Measurements from ENCODE around the gene TTC39A.

Gene TTC39A

DNA sequence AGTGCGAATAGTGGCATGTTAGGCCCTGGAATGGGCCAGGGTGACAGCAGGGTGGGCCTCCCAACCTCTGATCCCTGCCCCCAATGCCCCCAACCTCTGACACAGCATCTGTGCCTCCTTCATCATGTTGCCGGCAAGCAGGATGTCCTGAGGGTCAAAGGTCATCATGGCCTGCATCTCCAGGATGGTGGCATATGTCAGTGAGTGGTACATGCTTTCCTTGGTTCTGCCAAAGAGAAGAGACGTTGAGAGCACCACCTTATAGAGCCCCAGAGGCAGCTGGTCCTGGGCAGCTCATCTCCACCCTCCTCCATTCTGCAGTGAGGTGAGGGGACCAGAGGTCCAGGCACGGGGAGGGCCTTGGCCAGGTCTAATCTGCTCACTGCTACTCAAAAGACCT, 17.6 kb downstream of the TTC39A start:
- H3K4me2 ChIP-seq (ENCODE audit: low read depth, low read length, poor library complexity, severe bottlenecking), result no peak overlapping the region

DNA sequence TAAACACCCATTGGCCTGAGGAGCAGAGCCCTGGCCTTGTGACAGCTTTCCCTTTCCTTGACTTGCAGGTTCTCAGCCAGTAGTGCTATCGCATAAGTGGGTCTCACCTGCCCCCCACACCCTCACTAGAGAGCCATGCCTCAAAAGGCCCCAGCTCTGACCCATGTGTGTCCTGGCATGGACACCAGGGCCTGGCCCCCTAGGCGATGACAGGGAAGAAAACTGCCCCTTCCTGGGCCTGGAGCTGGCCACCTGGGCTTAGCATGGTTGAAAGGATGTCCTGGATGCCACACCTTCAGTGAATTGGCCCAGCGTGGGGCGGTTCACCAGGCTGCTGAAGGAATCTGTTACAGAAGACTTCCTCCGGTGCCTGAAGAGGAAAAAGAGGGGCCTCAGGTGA, 18.5 kb downstream of the TTC39A start:
- no peak overlapping the region for H3K9ac ChIP-seq (ENCODE audit: low read length)
- no peak overlapping the region for H2AFZ ChIP-seq (ENCODE audit: low read depth, low read length, severe bottlenecking)
- no peaks in the 10 kb centered on the region for H4K20me1 ChIP-seq (ENCODE audit: low read depth, low read length)
- H3K9me2 ChIP-seq (replicated peaks; ENCODE audit: insufficient read depth, low read length), result no peaks in the 10 kb centered on the region
- no peaks in the 10 kb centered on the region for H3K9me3 ChIP-seq (ENCODE audit: insufficient read depth, low read length)
- TF ChIP-seq, protein P1, sequence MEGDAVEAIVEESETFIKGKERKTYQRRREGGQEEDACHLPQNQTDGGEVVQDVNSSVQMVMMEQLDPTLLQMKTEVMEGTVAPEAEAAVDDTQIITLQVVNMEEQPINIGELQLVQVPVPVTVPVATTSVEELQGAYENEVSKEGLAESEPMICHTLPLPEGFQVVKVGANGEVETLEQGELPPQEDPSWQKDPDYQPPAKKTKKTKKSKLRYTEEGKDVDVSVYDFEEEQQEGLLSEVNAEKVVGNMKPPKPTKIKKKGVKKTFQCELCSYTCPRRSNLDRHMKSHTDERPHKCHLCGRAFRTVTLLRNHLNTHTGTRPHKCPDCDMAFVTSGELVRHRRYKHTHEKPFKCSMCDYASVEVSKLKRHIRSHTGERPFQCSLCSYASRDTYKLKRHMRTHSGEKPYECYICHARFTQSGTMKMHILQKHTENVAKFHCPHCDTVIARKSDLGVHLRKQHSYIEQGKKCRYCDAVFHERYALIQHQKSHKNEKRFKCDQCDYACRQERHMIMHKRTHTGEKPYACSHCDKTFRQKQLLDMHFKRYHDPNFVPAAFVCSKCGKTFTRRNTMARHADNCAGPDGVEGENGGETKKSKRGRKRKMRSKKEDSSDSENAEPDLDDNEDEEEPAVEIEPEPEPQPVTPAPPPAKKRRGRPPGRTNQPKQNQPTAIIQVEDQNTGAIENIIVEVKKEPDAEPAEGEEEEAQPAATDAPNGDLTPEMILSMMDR (IDR thresholded peaks at IDR 0.05; ENCODE audit: insufficient read depth, low read length, poor library complexity, severe bottlenecking), result no peak
- TF ChIP-seq EZH2phosphoT487 (conservative IDR thresholded peaks at IDR 0.05; ENCODE audit: low read length), result no peak
- no peak overlapping the region for H3K4me3 ChIP-seq (ENCODE audit: insufficient read depth, low read length, poor library complexity, severe bottlenecking)
- no peak overlapping the region for H3K27ac ChIP-seq (ENCODE audit: low read depth, low read length)
- H3F3A ChIP-seq (ENCODE audit: insufficient read depth), result no peaks in the 10 kb centered on the region
- H3K36me3 ChIP-seq (ENCODE audit: low read length), result no peaks in the 10 kb centered on the region
- no peaks in the 10 kb centered on the region for H3K79me2 ChIP-seq (ENCODE audit: insufficient read depth, low read length)
- H3K27me3 ChIP-seq (ENCODE audit: low read length), result no peaks in the 10 kb centered on the region
- no peak overlapping the region for H3K4me2 ChIP-seq (ENCODE audit: low read depth, low read length, poor library complexity, severe bottlenecking)

More for the DNA sequence above, 17.6 kb downstream of the TTC39A start:
- H3F3A ChIP-seq (ENCODE audit: insufficient read depth), result no peaks in the 10 kb centered on the region
- H3K9ac ChIP-seq (ENCODE audit: low read length), result no peak overlapping the region
- no peaks in the 10 kb centered on the region for H3K9me2 ChIP-seq (replicated peaks; ENCODE audit: insufficient read depth, low read length)
- no peak overlapping the region for H3K4me3 ChIP-seq (ENCODE audit: insufficient read depth, low read length, poor library complexity, severe bottlenecking)
- H3K27ac ChIP-seq (ENCODE audit: low read depth, low read length), result no peak overlapping the region
- no peaks in the 10 kb centered on the region for H3K79me2 ChIP-seq (ENCODE audit: insufficient read depth, low read length)
- H2AFZ ChIP-seq (ENCODE audit: low read depth, low read length, severe bottlenecking), result no peak overlapping the region
- no peaks in the 10 kb centered on the region for H3K27me3 ChIP-seq (ENCODE audit: low read length)
- TF ChIP-seq, protein P1 (IDR thresholded peaks at IDR 0.05; ENCODE audit: insufficient read depth, low read length, poor library complexity, severe bottlenecking), result no peak
- H3K9me3 ChIP-seq (ENCODE audit: insufficient read depth, low read length), result no peaks in the 10 kb centered on the region
- no peaks in the 10 kb centered on the region for H3K36me3 ChIP-seq (ENCODE audit: low read length)
- no peaks in the 10 kb centered on the region for H4K20me1 ChIP-seq (ENCODE audit: low read depth, low read length)

DNA sequence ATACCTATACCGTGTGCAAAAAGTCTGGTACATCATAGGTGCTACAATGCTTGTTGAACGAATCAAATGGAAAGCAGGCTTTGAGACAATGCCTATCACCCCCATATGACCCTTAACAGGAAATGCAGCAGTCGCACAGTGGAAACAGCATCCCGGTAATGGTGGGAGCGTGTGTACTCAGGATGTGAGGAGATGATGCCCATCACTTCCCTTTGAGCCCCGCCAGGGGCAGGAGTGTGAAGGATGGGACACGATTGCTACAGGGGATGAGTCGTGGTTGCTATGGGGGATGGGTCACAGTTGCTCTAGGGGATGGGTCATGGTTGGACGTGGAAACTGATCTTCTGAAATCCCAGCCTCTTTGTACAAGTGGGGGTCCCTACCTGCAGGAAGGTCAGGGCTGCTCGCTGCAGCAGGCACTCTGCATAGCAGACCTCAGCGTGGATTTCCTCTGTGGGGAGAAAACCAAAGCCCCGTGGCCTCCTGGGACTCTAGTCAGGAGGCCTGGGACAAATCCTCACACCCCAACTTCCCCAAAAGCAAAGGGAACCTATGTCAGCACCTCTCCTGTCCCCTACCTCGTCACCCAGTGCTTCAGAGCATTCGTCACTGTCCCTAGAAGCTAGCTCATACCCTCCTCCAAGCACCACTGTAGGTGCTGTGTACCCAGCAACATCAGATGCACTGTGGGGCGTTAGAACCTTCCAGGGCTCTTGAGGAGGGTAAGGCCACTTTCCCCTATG, 19.3 kb downstream of the TTC39A start:
- Histone ChIP-seq H3K79me2 (ENCODE audit: insufficient read depth, low read length) (no peaks in the 10 kb centered on the region), H3K27ac (ENCODE audit: low read depth, low read length) (no peak overlapping the region), H3F3A (ENCODE audit: insufficient read depth) (no peaks in the 10 kb centered on the region), H3K36me3 (ENCODE audit: low read length) (no peaks in the 10 kb centered on the region), H3K9ac (ENCODE audit: low read length) (no peak overlapping the region), H4K20me1 (ENCODE audit: low read depth, low read length) (no peaks in the 10 kb centered on the region), H2AFZ (ENCODE audit: low read depth, low read length, severe bottlenecking) (no peak overlapping the region), H3K4me2 (ENCODE audit: low read depth, low read length, poor library complexity, severe bottlenecking) (no peak overlapping the region), H3K27me3 (ENCODE audit: low read length) (no peaks in the 10 kb centered on the region), H3K9me2 (replicated peaks; ENCODE audit: insufficient read depth, low read length) (no peaks in the 10 kb centered on the region), H3K9me3 (ENCODE audit: insufficient read depth, low read length) (no peaks in the 10 kb centered on the region), H3K4me3 (ENCODE audit: insufficient read depth, low read length, poor library complexity, severe bottlenecking) (no peak overlapping the region)
- no peak for TF ChIP-seq EZH2phosphoT487 (conservative IDR thresholded peaks at IDR 0.05; ENCODE audit: low read length)
- TF ChIP-seq, protein P1 (IDR thresholded peaks at IDR 0.05; ENCODE audit: insufficient read depth, low read length, poor library complexity, severe bottlenecking), result no peak
